ENCODE data around the gene GNAT2. TPM values are rescaled to one million over a fixed set of nuclear protein-coding genes. Genes with fewer than 3 reads are reported as not detected.

GNAT2 gene
- total RNA-seq, 1 donor from 2014 or later = not detected

GRCh38 chr1:109567877-109568672 is 51.3 kb downstream of the GNAT2 start:
- Histone ChIP-seq H3K36me3 (no peaks in the 10 kb centered on the region), H3K9me3 (ENCODE audit: low read depth) (no peaks in the 10 kb centered on the region), H2AFZ (replicated peaks) (no peak overlapping the region), H3K4me2 (no peak overlapping the region), H4K20me1 (ENCODE audit: low read depth) (peaks cover 82% of the 10 kb centered on the region), H3K4me1 (peaks cover 29% of the 10 kb centered on the region), H3K27me3 (no peaks in the 10 kb centered on the region), H3K9ac (no peak overlapping the region), H3K4me3 (no peak overlapping the region), H3K79me2 (ENCODE audit: low read depth) (peaks cover 100% of the 10 kb centered on the region), H3F3A (ENCODE audit: low read depth) (peaks cover 24% of the 10 kb centered on the region), H3K27ac (no peak overlapping the region)
- Mint-ChIP-seq H3K9me3 (no peaks in the 10 kb centered on the region), H3K4me1 (peaks cover 8% of the 10 kb centered on the region), H3K27me3 (ENCODE audit: insufficient read depth, low read depth) (no peaks in the 10 kb centered on the region), H3K36me3 (no peaks in the 10 kb centered on the region), H3K27ac (no peak overlapping the region), H3K4me3 (no peak overlapping the region)
- no peak for DNase-seq (ENCODE audit: low spot score)
- TF ChIP-seq CTCF (IDR thresholded peaks at IDR 0.05) = no peak

GRCh38 chr1:109566982-109567381 is 52.4 kb downstream of the GNAT2 start:
- no peak for DNase-seq (ENCODE audit: low spot score)
- Mint-ChIP-seq H3K9me3 (no peaks in the 10 kb centered on the region), H3K36me3 (no peaks in the 10 kb centered on the region), H3K4me3 (no peak overlapping the region), H3K27me3 (ENCODE audit: insufficient read depth, low read depth) (no peaks in the 10 kb centered on the region), H3K4me1 (peaks cover 8% of the 10 kb centered on the region), H3K27ac (no peak overlapping the region)
- Histone ChIP-seq H3K4me2 (no peak overlapping the region), H3K4me3 (no peak overlapping the region), H2AFZ (replicated peaks) (no peak overlapping the region), H3K27me3 (no peaks in the 10 kb centered on the region), H4K20me1 (ENCODE audit: low read depth) (peaks cover 84% of the 10 kb centered on the region), H3K27ac (no peak overlapping the region), H3K9ac (no peak overlapping the region), H3K9me3 (ENCODE audit: low read depth) (no peaks in the 10 kb centered on the region), H3K4me1 (peaks cover 38% of the 10 kb centered on the region), H3K36me3 (no peaks in the 10 kb centered on the region), H3F3A (ENCODE audit: low read depth) (peaks cover 32% of the 10 kb centered on the region), H3K79me2 (ENCODE audit: low read depth) (peaks cover 100% of the 10 kb centered on the region)
- TF ChIP-seq EZH2 (IDR thresholded peaks at IDR 0.05) (no peak), CTCF (IDR thresholded peaks at IDR 0.05) (no peak), EZH2phosphoT487 (IDR thresholded peaks at IDR 0.05) (no peak)

GRCh38 chr1:109565241-109565640 is 54.2 kb downstream of the GNAT2 start:
- H3K4me1 Mint-ChIP-seq = peaks cover 8% of the 10 kb centered on the region
- TF ChIP-seq CTCF (IDR thresholded peaks at IDR 0.05) = no peak
- no peak for TF ChIP-seq EZH2 (IDR thresholded peaks at IDR 0.05)
- no peak for TF ChIP-seq EZH2phosphoT487 (IDR thresholded peaks at IDR 0.05)
- no peak overlapping the region for H3K9ac ChIP-seq
- DNase-seq (ENCODE audit: low spot score) = no peak
- H3K4me1 ChIP-seq = peaks cover 41% of the 10 kb centered on the region
- H3K4me2 ChIP-seq = no peak overlapping the region
- no peak overlapping the region for H3K4me3 Mint-ChIP-seq
- H3K79me2 ChIP-seq (ENCODE audit: low read depth) = peaks cover 100% of the 10 kb centered on the region
- H3K36me3 ChIP-seq = no peaks in the 10 kb centered on the region
- H3K4me3 ChIP-seq = no peak overlapping the region
- peaks cover 39% of the 10 kb centered on the region for H3F3A ChIP-seq (ENCODE audit: low read depth)
- no peak overlapping the region for H2AFZ ChIP-seq (replicated peaks)
- H3K9me3 Mint-ChIP-seq = no peaks in the 10 kb centered on the region
- no peaks in the 10 kb centered on the region for H3K27me3 ChIP-seq
- no peaks in the 10 kb centered on the region for H3K9me3 ChIP-seq (ENCODE audit: low read depth)
- H3K27me3 Mint-ChIP-seq (ENCODE audit: insufficient read depth, low read depth) = no peaks in the 10 kb centered on the region
- H3K27ac Mint-ChIP-seq = no peak overlapping the region
- no peak overlapping the region for H3K27ac ChIP-seq
- H4K20me1 ChIP-seq (ENCODE audit: low read depth) = peaks cover 85% of the 10 kb centered on the region
- no peaks in the 10 kb centered on the region for H3K36me3 Mint-ChIP-seq

Measured in neural progenitor cell (in vitro differentiated cells).